Stimulated activated CD4-positive, alpha-beta T cell treated with anti-CD3 and anti-CD28 coated beads, Interleukin-4, amount 100 ng/mL, for 4 hours (primary cell): ENCODE results near the gene STXBP4.

Experiments
- DNase-seq, 2 experiments: peaks; one replicate each; pipeline ENCODE4 v3.0.0-alpha.2; 2020

The STXBP4 gene

GRCh38 chr17:54971901-54972300 is 3.3 kb downstream of the STXBP4 start:
- no peak for DNase-seq

GRCh38 chr17:54972406-54973138 is 4.0 kb downstream of the STXBP4 start:
- no peak for DNase-seq

DNA sequence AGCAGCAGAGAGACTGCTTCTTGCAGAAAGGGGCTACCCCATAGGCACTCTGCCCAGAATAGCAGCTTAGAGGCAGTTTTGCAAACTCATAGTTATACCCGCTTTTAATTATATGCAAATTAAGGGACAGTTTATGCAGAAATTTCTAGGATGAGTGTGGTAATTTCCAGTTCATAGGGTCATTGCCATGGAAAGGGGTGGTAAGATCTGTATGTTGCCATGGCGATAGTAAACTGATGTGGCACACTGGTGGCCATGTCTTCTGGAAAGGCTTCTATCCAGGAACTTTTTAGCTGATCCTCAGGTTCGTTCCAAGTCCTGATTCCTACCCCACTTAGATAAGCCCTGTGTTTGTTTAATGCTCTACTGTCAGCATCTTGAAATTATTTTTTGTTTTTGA is 6.2 kb downstream of the STXBP4 start:
- no peak for DNase-seq

DNA sequence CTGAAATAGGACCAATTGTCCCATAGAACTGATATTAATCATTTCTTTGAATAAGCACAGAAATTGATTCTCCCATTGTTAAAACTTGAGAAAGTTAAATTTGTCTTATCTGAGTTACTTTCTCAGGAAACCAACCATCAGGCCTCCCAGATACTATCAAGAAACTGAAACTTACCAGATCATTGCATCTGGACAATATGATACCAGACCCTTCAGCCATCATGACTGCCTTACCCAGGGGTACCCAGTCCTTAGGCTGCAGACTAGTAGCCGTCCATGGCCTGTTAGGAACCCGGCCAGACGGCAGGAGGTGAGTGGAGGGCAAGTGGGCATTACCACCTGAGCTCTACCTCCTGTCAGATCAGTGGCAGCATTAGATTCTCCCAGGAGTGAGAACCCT is 7.8 kb downstream of the STXBP4 start:
- no peak for DNase-seq

- no peak for DNase-seq
Measured at GRCh38 chr17:54977744-54978143, 9.2 kb downstream of the STXBP4 start.

DNA sequence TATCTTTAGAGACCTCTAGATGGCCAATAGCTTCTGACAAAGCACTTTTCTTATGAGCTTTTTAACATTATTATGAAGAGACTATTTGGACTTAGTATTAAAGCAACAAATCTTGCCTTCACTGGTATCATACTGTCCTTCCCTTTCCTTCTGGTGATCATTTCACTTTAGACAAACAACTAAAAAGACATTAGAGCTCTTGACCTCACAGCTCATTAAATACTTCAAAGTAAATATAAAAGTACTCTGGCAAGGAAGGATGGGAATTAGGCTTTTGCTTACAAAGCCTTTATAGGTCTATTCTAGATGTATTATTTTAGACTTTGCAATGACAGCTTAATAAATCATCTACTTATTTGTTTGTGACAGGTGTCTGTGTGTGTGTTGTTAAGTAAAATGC is 11.1 kb downstream of the STXBP4 start:
- DNase-seq, result no peak

DNA sequence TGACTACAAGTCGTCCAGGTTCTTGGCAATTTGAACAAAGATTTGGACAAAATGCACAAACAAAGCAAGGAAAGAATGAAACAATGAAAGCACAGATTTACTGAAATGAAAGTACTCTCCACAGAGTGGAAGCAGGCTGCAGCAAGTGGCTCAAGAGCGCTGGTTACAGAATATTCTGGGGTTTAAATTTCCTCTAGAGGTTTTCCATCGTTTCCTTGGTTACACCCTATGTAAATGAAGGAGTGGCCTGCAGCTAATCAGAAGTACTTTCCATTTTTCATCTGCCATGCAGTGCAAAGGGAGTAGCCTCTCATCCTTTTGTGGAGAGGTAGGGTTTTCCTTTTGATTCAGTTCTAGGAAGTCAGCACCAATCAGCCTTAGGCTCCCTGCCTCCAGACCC is 11.8 kb downstream of the STXBP4 start:
- DNase-seq, result no peak

GRCh38 chr17:54982399-54982798 is 13.8 kb downstream of the STXBP4 start:
- no peak for DNase-seq

DNA sequence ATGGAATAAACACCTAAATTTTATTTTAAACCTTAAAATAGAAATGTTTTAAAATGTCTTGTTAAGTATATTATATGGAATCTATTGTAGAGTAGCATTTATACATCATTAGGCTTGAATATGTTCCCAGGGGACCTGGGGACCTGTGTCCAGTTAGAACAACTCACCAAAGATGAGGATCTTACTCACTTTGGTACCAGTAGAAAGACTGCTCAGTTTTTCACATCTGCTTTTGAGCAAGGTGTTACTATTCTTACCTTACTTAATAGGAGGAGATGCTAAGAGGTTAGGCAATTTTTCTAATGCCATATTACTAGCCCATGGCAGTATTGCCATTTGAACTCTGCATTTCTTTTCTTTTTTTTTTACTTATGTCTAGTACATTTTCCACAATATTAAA is 14.7 kb downstream of the STXBP4 start:
- DNase-seq, result no peak

DNA sequence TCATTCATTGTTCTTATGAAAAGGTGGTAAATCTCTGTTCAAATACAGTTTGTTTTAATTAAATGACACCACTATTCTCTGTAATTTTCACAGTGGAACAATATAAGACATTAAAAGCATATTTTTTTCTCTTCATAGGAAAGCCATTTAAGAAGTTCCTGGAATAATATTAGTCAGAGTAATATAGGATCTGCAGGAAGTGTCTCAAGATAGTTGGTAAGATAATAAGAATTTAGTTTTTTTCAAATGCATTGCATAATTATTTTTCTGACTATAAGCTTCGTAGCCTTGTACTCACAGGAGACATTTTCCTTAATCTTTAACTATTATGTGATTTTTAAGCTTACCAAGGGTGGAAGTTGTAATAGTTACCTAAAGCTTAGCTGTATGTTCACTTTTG is 16.9 kb downstream of the STXBP4 start:
- no peak for DNase-seq

GRCh38 chr17:54990118-54990517 is 21.6 kb downstream of the STXBP4 start:
- no peak for DNase-seq

GRCh38 chr17:54991567-54991966 is 23.0 kb downstream of the STXBP4 start:
- DNase-seq, result no peak

DNA sequence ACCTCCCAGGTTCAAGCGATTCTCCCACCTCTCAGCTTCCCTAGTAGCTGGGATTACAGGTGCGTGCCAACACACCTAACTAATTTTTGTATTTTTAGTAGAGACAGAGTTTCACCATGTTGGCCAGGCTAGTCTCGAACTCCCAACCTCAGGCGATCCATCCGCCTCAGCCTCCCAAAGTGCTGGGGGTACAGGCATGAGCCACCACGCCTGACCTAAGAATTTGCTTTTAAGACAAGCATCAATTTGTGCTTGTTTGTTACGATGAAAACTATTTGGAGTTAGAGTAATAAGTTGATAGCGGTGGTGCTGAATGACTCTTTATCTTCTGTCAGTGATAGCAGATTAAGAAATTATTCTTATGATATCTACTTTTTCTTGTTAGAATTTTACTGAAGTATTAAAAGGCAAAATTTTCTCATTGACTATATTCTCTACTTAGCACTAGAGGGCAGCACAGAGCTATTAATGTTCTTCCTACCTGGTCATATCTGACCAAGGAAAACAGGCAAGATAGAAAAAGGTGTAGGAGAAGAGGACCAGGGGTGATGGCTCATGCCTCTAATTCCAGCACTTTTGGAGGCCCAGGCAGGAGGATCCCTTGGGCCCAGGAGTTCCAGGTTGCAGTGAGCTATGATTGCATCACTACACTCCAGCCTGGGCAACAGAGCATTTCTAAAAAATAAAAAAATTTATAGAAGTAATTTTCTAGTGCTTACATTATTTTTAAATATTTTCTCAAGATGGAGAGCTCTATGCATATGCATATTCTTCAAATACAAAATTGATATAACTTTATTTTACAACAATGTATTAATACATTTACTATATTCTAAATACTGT is 24.5 kb downstream of the STXBP4 start:
- no peak for DNase-seq

DNA sequence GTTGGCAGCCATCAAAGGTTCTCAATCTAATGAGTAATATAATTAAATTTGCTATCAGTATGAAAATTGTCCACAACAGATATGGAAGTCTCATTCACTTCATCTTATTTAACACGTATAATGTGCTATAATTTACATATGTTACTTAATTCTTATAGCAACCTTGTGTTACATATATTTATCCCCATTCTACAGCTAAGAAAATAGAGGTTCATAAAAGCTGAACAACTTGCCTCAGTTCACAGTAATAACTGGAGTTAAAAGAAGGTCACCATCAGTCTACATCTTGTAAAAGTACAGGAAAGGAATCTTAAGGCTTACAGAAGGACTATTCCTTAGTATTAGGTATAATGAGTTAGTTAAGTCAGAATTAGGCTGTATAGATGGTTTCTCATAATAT is 27.9 kb downstream of the STXBP4 start:
- no peak for DNase-seq

DNA sequence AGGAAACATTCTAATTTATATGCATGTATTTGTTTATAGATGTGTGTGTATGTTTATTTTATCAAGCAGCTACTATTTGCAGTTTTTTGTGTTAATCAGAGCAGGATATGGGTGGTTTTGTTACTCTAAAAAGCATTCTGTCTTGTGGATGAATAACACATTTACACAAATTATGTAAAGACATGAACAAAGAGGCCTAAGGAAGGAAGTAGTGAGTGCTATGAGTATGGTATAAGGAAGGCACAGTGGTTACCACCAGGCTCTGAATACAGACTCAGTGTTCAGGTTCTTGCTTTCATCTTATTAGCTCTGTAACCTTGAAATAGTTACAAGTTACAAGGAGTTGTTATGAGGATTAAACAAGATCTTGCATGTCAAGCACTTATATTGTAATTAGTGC is 33.9 kb downstream of the STXBP4 start:
- no peak for DNase-seq

DNA sequence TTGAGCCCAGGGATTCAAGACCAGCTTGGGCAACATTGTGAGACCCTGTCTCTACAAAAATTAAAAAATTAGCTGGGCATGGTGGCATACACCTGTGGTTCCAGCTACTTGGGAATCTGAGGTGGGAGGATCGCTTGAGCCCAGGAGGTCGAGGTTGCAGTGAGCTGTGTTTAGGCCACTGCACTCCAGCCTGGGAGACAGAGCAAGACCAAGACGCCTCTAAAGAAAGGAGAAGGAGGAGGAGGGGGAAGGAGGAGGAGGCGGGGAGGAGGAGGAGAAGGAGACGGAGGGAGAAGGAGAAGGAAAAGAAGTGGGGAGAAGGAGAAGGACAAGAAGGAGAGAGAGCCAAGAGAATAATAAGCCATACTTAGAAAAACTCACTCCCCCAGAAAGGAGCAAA is 35.9 kb downstream of the STXBP4 start:
- no peak for DNase-seq

- DNase-seq, result no peak
Measured at GRCh38 chr17:55005520-55005919, 37.0 kb downstream of the STXBP4 start.

GRCh38 chr17:55023626-55024025 is 55.1 kb downstream of the STXBP4 start:
- no peak for DNase-seq

- DNase-seq, result no peak
Measured at GRCh38 chr17:55037828-55038227, 69.3 kb downstream of the STXBP4 start.

- DNase-seq, result no peak
Measured at GRCh38 chr17:55038291-55038690, 69.7 kb downstream of the STXBP4 start.

DNA sequence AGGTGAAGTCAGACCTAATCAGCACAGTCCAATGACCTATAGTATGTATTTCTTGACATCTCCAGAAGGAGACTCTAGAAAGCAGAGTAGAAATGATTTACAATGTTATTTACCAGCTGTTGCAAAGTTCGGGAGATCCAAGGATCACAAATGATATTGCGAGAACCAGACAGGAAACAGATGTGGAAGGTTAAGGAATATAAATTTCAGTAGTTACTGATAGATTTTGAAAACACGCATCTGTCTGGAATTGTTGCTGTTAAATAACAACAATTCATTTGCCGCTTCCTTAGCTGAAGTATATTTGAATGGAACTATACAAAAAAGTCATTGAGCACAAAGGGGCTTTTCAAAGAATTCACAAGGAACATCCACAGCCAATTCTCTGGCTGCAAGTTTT is 72.0 kb downstream of the STXBP4 start:
- no peak for DNase-seq

DNA sequence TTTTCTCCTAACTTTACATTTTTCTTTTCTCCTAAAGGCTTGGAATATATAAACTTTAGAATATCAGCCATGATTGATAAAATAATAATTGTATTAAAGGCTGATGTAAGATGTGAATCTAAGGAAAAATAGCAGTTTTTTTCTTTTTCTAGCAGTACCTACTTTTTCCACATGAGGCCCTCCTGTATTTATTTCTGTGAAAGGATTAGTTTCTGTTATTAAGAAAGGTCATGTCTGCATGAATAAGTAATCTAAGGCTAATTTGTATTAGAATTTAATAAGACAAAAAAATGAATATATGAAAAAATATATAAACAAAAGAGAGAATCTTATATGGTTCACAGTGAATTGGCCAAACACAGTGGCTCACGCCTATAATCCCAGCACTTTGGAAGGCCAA is 85.3 kb downstream of the STXBP4 start:
- DNase-seq, result no peak

- DNase-seq, result no peak
Measured at GRCh38 chr17:55054429-55054828, 85.9 kb downstream of the STXBP4 start.

DNA sequence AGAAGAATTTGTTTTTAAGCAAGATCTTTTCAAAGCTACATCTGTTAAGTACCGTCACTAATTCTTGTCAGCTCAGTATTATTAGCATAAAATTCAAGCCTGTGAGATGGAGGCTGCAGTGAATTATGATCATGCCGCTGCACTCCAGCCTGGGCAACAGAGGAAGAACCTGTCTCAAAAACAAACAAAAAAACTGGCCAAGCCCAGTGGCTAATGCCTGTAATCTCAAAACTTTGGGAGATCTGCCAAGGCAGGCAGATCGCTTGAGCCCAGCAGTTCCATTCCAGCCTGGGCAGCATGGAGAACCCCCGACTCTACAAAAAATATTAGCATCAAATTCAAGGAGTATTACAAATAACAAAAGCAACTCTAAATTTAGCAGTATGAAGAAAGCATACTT is 88.0 kb downstream of the STXBP4 start:
- DNase-seq, result no peak

- DNase-seq, result no peak
Measured at GRCh38 chr17:55057184-55057583, 88.6 kb downstream of the STXBP4 start.
